Measurements from ENCODE around the gene UNC79. TPM values are rescaled to one million over a fixed set of nuclear protein-coding genes. Genes with fewer than 3 reads are reported as not detected.

UNC79 gene
- total and polyA plus RNA-seq, 2 donors (not counting 3 experiments of a cell fraction or from before 2014, with no cell fraction given): not detected

DNA sequence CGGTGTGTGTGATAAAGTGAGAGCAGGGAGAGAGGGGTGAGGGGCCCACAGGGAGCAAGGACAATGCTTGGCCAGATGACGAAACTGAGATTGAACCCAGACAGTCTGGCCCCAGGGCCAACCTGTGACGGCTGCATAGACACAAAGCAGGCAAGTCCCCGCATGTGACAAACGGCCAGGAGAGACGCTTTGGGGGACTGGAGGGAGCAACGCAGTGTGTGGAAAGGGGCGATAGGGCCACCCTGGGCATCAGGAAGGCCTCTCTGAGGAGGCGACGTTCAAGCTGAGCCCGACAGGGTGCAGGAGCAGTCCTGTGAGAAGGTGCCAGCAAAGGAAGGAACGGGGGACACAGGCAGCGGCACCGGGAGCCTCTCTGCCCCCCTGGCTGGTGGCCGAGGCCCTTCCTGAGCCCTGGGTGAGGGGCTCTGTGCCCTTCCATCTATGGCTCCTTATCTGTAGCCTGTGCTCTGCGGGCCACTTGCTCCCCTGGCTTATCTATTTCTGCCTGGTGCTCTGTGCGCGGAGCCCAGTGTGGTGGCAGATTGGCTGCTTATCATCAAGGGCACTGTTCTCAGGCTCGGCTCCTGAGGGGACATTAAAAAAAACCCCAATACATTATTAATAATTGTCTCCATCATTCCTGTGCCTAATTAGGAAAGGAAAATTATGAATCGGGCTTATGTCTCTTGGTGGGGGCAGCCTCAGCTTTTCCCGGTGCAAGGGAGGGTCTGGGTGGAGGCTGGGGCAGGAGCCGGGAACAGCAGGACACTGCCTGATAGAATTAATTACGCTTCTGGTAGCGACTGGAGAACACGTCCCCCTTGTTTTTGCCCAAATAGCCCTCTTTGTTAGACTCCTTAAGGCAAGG is 317.7 kb downstream of the UNC79 start:
- Histone ChIP-seq H3K4me1 (ENCODE audit: control insufficient read depth, extremely low read depth, insufficient read depth, low read length) (no peaks in the 10 kb centered on the region), H3K4me3 (replicated peaks in 1 of 3; ENCODE audit: insufficient read depth in 1 of 3, low read depth in 1 of 3, low read length in 3 of 3) (no peak overlapping the region), H3K9ac (replicated peaks; ENCODE audit: extremely low read depth, insufficient read depth, low read length) (no peak overlapping the region), H3K27ac (ENCODE audit: insufficient read depth, low read depth, low read length) (no peak overlapping the region), H3K9me1 (replicated peaks; ENCODE audit: control insufficient read depth, extremely low read depth, insufficient read depth, low read length) (no peaks in the 10 kb centered on the region), H2AFZ (ENCODE audit: low read depth, low read length) (no peak overlapping the region), H3K4me2 (ENCODE audit: insufficient read depth, low read length) (no peak overlapping the region), H3K36me3 (ENCODE audit: control insufficient read depth in 2 of 2, extremely low read depth in 1 of 2, insufficient read depth in 2 of 2, low read length in 2 of 2) (no peaks in the 10 kb centered on the region), H3K27me3 (ENCODE audit: control insufficient read depth in 2 of 2, insufficient read depth in 2 of 2, low read length in 2 of 2) (no peaks in the 10 kb centered on the region), H3K79me2 (ENCODE audit: control insufficient read depth, insufficient read depth, low read length) (no peaks in the 10 kb centered on the region), H3K9me3 (replicated peaks; ENCODE audit: control insufficient read depth, insufficient read depth, low read length) (no peaks in the 10 kb centered on the region), H4K20me1 (replicated peaks; ENCODE audit: control insufficient read depth, extremely low read depth, insufficient read depth, low read length) (no peaks in the 10 kb centered on the region)
- ChIA-PET CTCF (no interaction called here), POLR2A (no interaction called here)
- no peak for DNase-seq (ENCODE audit: low read depth, low spot score)
- BruUV-seq (replicated peaks): no TSS peak
- FAIRE-seq: no peak
- TF ChIP-seq, protein P1, sequence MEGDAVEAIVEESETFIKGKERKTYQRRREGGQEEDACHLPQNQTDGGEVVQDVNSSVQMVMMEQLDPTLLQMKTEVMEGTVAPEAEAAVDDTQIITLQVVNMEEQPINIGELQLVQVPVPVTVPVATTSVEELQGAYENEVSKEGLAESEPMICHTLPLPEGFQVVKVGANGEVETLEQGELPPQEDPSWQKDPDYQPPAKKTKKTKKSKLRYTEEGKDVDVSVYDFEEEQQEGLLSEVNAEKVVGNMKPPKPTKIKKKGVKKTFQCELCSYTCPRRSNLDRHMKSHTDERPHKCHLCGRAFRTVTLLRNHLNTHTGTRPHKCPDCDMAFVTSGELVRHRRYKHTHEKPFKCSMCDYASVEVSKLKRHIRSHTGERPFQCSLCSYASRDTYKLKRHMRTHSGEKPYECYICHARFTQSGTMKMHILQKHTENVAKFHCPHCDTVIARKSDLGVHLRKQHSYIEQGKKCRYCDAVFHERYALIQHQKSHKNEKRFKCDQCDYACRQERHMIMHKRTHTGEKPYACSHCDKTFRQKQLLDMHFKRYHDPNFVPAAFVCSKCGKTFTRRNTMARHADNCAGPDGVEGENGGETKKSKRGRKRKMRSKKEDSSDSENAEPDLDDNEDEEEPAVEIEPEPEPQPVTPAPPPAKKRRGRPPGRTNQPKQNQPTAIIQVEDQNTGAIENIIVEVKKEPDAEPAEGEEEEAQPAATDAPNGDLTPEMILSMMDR (IDR thresholded peaks at IDR 0.05; ENCODE audit: extremely low read depth in 1 of 2, insufficient read depth in 1 of 2, low read depth in 1 of 2, low read length in 2 of 2): no peak
- TF ChIP-seq, protein P2, sequence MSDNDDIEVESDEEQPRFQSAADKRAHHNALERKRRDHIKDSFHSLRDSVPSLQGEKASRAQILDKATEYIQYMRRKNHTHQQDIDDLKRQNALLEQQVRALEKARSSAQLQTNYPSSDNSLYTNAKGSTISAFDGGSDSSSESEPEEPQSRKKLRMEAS (IDR thresholded peaks at IDR 0.05; ENCODE audit: insufficient read depth, insufficient read length): no peak
- TF ChIP-seq GATA2 (IDR thresholded peaks at IDR 0.05; ENCODE audit: insufficient read depth, insufficient read length, low read depth, low read length) (no peak), POLR2A (IDR thresholded peaks at IDR 0.05; ENCODE audit: low read depth, low read length) (no peak), MYC (IDR thresholded peaks at IDR 0.05; ENCODE audit: low read depth, low read length) (no peak), JUN (IDR thresholded peaks at IDR 0.05; ENCODE audit: borderline replicate concordance, insufficient read depth, insufficient read length, low read depth) (no peak), EZH2 (IDR thresholded peaks at IDR 0.05; ENCODE audit: borderline replicate concordance, low read depth, low read length, severe bottlenecking) (no peak), FOS (IDR thresholded peaks at IDR 0.05; ENCODE audit: borderline replicate concordance, insufficient read depth, low read length) (no peak), POLR2AphosphoS5 (IDR thresholded peaks at IDR 0.05; ENCODE audit: insufficient read depth, low read depth, low read length) (no peak)
- intact Hi-C loops (cut with micrococcal nuclease): no loop called here
- dilution Hi-C loops (cut with MboI; ENCODE audit: extremely low pct_ligation_motif_present, low sequenced_read_pairs): no loop called here

All from endothelial cell of umbilical vein (primary cell).